NCI-H2227 (cell line): Measurements from ENCODE around the gene KRTAP24-1.

ENCODE experiments used
- DNase-seq: peaks from one replicate; lab custom pipeline; 2025; ENCODE audit not compliant: unreplicated experiment; lab: John Stamatoyannopoulos, UW

Gene KRTAP24-1

DNA sequence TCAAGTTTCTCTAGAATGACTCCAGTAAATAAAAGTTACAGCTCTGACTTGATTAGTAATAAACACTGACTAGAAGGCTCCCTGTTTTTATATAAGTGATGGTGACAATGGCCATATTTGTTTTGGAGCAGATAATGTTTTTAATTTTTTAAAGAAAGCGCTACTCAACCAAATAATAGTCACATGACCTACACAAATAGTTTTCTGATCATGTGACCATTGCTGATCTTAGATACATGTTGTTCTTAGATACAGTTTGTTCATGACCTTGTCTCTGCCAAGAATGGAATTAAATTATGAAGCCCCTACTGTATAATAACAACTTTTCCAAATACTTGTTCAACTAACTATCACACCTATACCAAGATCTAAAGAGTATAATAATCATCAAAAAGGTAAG is 44.6 kb downstream of the KRTAP24-1 start:
- DNase-seq, result no peak

DNA sequence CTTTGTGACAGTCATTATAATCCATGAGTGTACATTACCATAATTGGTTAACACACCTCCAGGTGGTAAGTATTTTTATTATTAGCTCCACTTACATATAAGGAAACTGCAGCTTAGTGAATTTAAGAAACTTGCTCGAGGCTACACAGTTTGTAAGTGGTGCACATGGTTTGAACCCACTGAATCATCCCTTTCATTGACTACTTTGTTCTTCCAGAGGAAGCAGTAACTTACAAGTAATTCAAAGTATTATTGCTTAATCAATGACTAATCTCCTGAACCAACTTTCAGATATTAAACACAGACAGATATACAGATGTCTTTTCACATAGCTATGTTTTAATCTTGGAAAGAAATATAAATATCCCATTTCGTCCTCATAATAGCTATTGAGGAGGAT is 48.1 kb downstream of the KRTAP24-1 start:
- DNase-seq, result no peak

DNA sequence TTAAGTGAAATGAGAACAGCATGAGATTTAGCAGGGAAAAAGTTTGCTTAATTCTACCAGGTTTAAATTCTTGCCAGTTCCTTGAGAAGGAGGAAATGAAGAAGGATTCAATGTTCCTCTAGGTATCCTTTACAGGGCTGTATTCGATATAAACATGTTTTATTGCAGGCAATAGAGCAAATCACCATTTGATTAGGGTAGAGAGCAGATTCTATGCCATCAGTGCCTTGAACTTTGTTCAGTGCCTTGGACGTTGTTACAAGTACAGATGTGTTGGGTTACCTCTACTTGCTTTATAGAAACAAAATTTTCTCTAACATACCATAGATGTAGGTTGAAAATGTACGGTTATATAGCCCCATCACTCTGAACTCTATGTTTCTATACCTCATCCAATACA is 48.7 kb downstream of the KRTAP24-1 start:
- no peak for DNase-seq

DNA sequence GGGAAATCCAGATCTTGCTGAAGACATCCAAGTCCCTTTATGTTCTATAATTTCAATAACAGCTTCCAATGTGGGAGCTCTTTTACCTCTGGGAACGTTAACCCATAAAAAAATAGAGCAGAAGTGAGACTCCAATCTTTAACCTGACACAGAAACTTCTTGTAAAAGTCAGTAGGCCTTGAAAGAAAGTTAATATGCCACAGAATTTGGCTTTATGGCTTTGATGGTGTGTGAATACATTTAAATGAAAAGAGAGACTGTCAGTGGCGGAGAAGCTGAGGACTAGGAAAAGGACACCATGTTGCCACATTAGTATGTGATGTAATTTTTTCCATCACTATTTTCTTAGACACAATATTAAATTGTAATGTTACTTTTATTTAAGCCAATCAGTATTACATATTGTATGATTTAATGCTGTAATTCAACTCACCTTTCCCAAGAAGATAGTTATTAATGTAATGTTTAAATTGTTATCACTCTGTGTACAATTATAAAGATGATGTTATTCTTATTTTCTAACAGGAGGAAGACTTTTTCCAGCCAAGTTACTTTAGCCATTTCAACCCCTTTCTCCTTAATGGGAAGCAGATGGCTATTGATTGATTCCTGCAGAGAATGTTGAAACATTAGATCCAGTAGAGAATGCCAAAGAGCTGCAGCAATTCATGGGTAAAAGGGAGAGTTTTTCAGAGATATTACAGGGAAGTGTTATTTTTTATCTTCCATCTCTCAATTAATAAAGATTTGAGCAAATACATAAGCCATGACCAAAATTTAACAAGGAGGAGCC is 49.3 kb downstream of the KRTAP24-1 start:
- DNase-seq, result no peak

DNA sequence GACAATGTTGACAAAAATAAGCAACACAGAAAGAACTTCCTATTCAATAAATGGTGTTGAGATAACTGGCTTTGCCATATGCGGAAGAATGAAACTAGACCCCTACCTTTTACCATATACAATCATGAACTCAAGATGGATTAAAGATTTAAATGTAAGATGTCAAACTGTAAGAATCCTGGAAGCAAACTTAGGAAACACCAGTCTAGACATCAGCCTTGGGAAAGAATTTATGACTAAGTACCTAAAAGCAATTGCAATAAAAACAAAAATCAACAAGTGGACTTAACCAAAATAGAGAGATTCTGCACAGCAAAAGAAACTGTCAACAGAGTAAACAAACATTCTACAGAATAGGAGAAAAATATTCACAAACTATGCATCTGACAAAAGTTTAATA is 50.7 kb downstream of the KRTAP24-1 start:
- no peak for DNase-seq
